Epithelial cell of proximal tubule (primary cell): ENCODE results near the gene CIITA. TPM values are rescaled to one million over a fixed set of nuclear protein-coding genes. Genes with fewer than 3 reads are reported as not detected.

Experiments
- DNase-seq: peaks from one replicate; pipeline ENCODE4 v3.0.0-alpha.2; 2011; ENCODE audit warnings: low read depth
- H3K4me3 ChIP-seq: 2 replicates; pipeline ENCODE4 v1.5.1; 2011; ENCODE audit warnings: low read depth, mild to moderate bottlenecking, low read length
- CTCF ChIP-seq: conservative IDR thresholded peaks from 2 replicates; pipeline ENCODE4 v1.5.1; 2012; ENCODE audit warnings: low read depth, mild to moderate bottlenecking, low read length
- total RNA-seq: library from RNA; depleted of rRNA; stranded (reverse); fragments of >200 nt; gene quantifications from 2 replicates; pipeline ENCODE4 v1.2.3, GENCODE V29; 2015

Gene CIITA
- total RNA-seq, 1 donor from 2014 or later, result not detected

- DNase-seq, result no peak
- no peak overlapping the region for H3K4me3 ChIP-seq
- no peak for TF ChIP-seq CTCF
Observed at GRCh38 chr16:10865991-10866966, 10.7 kb upstream of the CIITA start.

- DNase-seq, result no peak
- no peak for TF ChIP-seq CTCF
Observed at GRCh38 chr16:10867199-10867598, 9.8 kb upstream of the CIITA start.

GRCh38 chr16:10868104-10868595 lies 8.9 kb upstream of the CIITA start:
- H3K4me3 ChIP-seq, result no peak overlapping the region
- TF ChIP-seq CTCF, result no peak
- DNase-seq, result no peak

More at GRCh38 chr16:10867199-10867598, 9.8 kb upstream of the CIITA start:
- H3K4me3 ChIP-seq, result no peak overlapping the region

- no peak for DNase-seq
- no peak for TF ChIP-seq CTCF
- H3K4me3 ChIP-seq, result no peak overlapping the region
Observed at GRCh38 chr16:10868596-10869469, 8.2 kb upstream of the CIITA start.

- no peak for TF ChIP-seq CTCF
- DNase-seq, result no peak
- no peak overlapping the region for H3K4me3 ChIP-seq
Observed at GRCh38 chr16:10870137-10870776, 6.7 kb upstream of the CIITA start.

GRCh38 chr16:10870808-10871156 lies 6.2 kb upstream of the CIITA start:
- no peak for DNase-seq
- no peak overlapping the region for H3K4me3 ChIP-seq

More at GRCh38 chr16:10870808-10871156, 6.2 kb upstream of the CIITA start:
- TF ChIP-seq CTCF, result no peak
